GM12878 (cell line): ENCODE results near the gene SOX18. TPM values are rescaled to one million over a fixed set of nuclear protein-coding genes. Genes with fewer than 3 reads are reported as not detected.
"Not testable (repeated sequence)": the region's sequence is repeated elsewhere in the genome, so short reads cannot be mapped to it uniquely, and the experiment has no call there.

ENCODE experiments used
- ATAC-seq: fragments of 200-7000 bp; cut with Tn5 transposase; 3 replicates; pipeline ENCODE4 v1.9.1; 2020; ENCODE audit warnings: mild to moderate bottlenecking, moderate library complexity
- BruUV-seq: library from RNA; stranded (reverse); fragments of 400-500 nt; replicated peaks from 2 replicates; lab custom pipeline; 2021; lab: Mats Ljungman, UMichigan
- CTCF ChIA-PET: fragments of 300-600 bp; sonication (Branson Sonifier 250); formaldehyde crosslinking; extraction: SDS; loops from one replicate; lab custom pipeline; 2021; ENCODE audit warnings: inconsistent platforms; lab: Yijun Ruan, JAX
- POLR2A ChIA-PET: fragments of 350-600 bp; formaldehyde crosslinking; extraction: SDS; loops from one replicate; lab custom pipeline; 2021; ENCODE audit warnings: inconsistent platforms; lab: Charles Lee
- RAD21 ChIA-PET: fragments of 300-600 bp; sonication (Branson Sonifier 250); formaldehyde crosslinking; loops from one replicate; lab custom pipeline; 2023; ENCODE audit warnings: antibody characterized with exemption; ENCODE audit not compliant: unreplicated experiment; lab: Charles Lee
- SMC1A ChIA-PET: fragments of 300-600 bp; sonication (Branson Sonifier 250); formaldehyde crosslinking; loops from one replicate; lab custom pipeline; 2023; ENCODE audit not compliant: unreplicated experiment, uncharacterized antibody; lab: Charles Lee
- DNase-seq: peaks from one replicate; pipeline ENCODE4 v3.0.0-alpha.2; 2011; ENCODE audit warnings: low read depth, low spot score
- FAIRE-seq: peaks from 3 replicates; lab custom pipeline; 2011; peaks lifted over from hg19 to GRCh38; lab: Jason Lieb, UNC
- H2AFZ ChIP-seq: 2 replicates; pipeline ENCODE4 v1.6.0; 2011; ENCODE audit warnings: low read depth, low read length, control low read depth; ENCODE audit not compliant: control insufficient read depth
- H3K27ac ChIP-seq: 2 replicates; pipeline ENCODE4 v1.5.1; 2011; ENCODE audit warnings: control low read depth; ENCODE audit not compliant: control insufficient read depth, insufficient read depth
- H3K27me3 ChIP-seq, 2 experiments: replicated peaks in 1 of 2; 2 replicates each; pipeline versions ENCODE4 v1.6.0 to v1.6.1; 2011; ENCODE audit warnings: low read length in 1 of 2; ENCODE audit not compliant: control insufficient read depth in 2 of 2, insufficient read depth in 2 of 2
- H3K36me3 ChIP-seq, 2 experiments: 2 replicates each; pipeline ENCODE4 v1.5.1; 2011; ENCODE audit warnings: low read length in 1 of 2; ENCODE audit not compliant: control insufficient read depth in 2 of 2, insufficient read depth in 2 of 2
- H3K4me1 ChIP-seq: 2 replicates; pipeline ENCODE4 v1.6.1; 2011; ENCODE audit warnings: mild to moderate bottlenecking, low read length, moderate library complexity, mixed read lengths; ENCODE audit not compliant: control insufficient read depth, insufficient read depth
- H3K4me2 ChIP-seq: 2 replicates; pipeline ENCODE4 v1.6.0; 2011; ENCODE audit warnings: control low read depth; ENCODE audit not compliant: control insufficient read depth, insufficient read depth
- H3K4me3 ChIP-seq: fragments of 200-600 bp; sonication (generic); 2 replicates; pipeline ENCODE4 v1.5.1; 2016
- H3K79me2 ChIP-seq: 2 replicates; pipeline ENCODE4 v1.6.0; 2011; ENCODE audit warnings: low read length; ENCODE audit not compliant: control insufficient read depth, insufficient read depth
- H3K9ac ChIP-seq: 2 replicates; pipeline ENCODE4 v1.8.0; 2011; ENCODE audit warnings: low read length, control low read depth, mixed read lengths; ENCODE audit not compliant: control insufficient read depth, insufficient read depth
- H3K9me3 ChIP-seq: replicated peaks from 3 replicates; pipeline ENCODE4 v1.5.1; 2011; ENCODE audit warnings: mild to moderate bottlenecking, low read length; ENCODE audit not compliant: control insufficient read depth, insufficient read depth
- H4K20me1 ChIP-seq: 2 replicates; pipeline ENCODE4 v1.6.0; 2011; ENCODE audit not compliant: control insufficient read depth, insufficient read depth
- ATF2 ChIP-seq: IDR thresholded peaks from 2 replicates; pipeline ENCODE4 v1.6.1; 2012; ENCODE audit warnings: low read length, inconsistent platforms
- CHD1 ChIP-seq: IDR thresholded peaks from 2 replicates; pipeline ENCODE4 v1.6.1; 2012; ENCODE audit warnings: low read depth, low read length, improper control_type of control experiment
- CHD2 ChIP-seq: IDR thresholded peaks from 2 replicates; pipeline ENCODE4 v1.6.1; 2011; ENCODE audit warnings: low read depth, low read length, improper control_type of control experiment, borderline replicate concordance
- MLLT1 ChIP-seq: fragments of 450-650 bp; IDR thresholded peaks from 2 replicates; pipeline ENCODE4 v1.6.1; 2016; ENCODE audit warnings: mild to moderate bottlenecking
- PKNOX1 ChIP-seq: fragments of 450-650 bp; IDR thresholded peaks from 2 replicates; pipeline ENCODE4 v1.6.1; 2016; ENCODE audit warnings: mild to moderate bottlenecking
- SUZ12 ChIP-seq: fragments of 200-600 bp; sonication (generic); IDR thresholded peaks from one replicate; pipeline ENCODE4 v1.6.1; 2018; ENCODE audit warnings: antibody characterized with exemption, mild to moderate bottlenecking; ENCODE audit not compliant: unreplicated experiment
- WRNIP1 ChIP-seq: IDR thresholded peaks from 2 replicates; pipeline ENCODE4 v1.6.1; 2011; ENCODE audit warnings: low read depth, low read length, improper control_type of control experiment, borderline replicate concordance
- ZNF384 ChIP-seq: IDR thresholded peaks from 2 replicates; pipeline ENCODE4 v1.6.1; 2012; ENCODE audit warnings: low read depth, mild to moderate bottlenecking, low read length, improper control_type of control experiment, borderline replicate concordance
- ZNF592 ChIP-seq: fragments of 450-650 bp; IDR thresholded peaks from 2 replicates; pipeline ENCODE4 v1.6.1; 2017; ENCODE audit warnings: mild to moderate bottlenecking, moderate library complexity
- WGBS: methylation state at CpG from one replicate; pipeline ENCODE4 v1.1.6; 2016; ENCODE audit warnings: low lambda C conversion rate; ENCODE audit not compliant: insufficient replicate concordance, insufficient coverage; ENCODE audit errors: missing lambda C conversion rate; 5-methylcytosine and 5-hydroxymethylcytosine counted together
- in situ Hi-C: fragments of 300-500 bp; cut with MboI; formaldehyde crosslinking; loops from 9 replicates; pipeline ENCODE4 v1.14.3; 2018; ENCODE audit warnings: mixed read lengths
- intact Hi-C: fragments of 100-400 bp; cut with micrococcal nuclease; formaldehyde crosslinking; loops from one replicate; pipeline ENCODE4 v1.14.2; 2022; ENCODE audit not compliant: unreplicated experiment
- polyA plus RNA-seq, 11 experiments: library from polyadenylated mRNA; depleted of rRNA in 4 of 11; unstranded in 6 of 11; stranded (reverse) in 5 of 11; fragments of >200 nt; fragmentation: Nextera tagmentation in 4 of 11; fragmentation: Illumina TruSeq in 1 of 11; extraction: Ambion mirVana in 4 of 11; extraction: Trizol in 1 of 11; gene quantifications; 1 replicate in 1 of 11; 2 replicates in 10 of 11; pipeline versions ENCODE4 v1.2.1 to v1.2.3, GENCODE V29; 2011 to 2016; ENCODE audit warnings: inconsistent platforms in 2 of 11, missing spikeins in 2 of 11, low read depth in 1 of 11
- total RNA-seq, 4 experiments: library from RNA; depleted of rRNA in 3 of 4; stranded (reverse); fragments of >200 nt in 3 of 4; fragmentation: Illumina TruSeq in 1 of 4; extraction: Trizol in 1 of 4; gene quantifications; 2 replicates each; pipeline versions ENCODE4 v1.2.1 to v1.2.3, GENCODE V29; 2013 to 2021

The SOX18 gene
- total and polyA plus RNA-seq, 10 of the 15 experiments (the other 5 are each of a cell fraction or from before 2014, with no cell fraction given), result 0.05 to 5.6 (median 0.28) TPM; not detected in 3

GRCh38 chr20:64015635-64016034, 33.8 kb downstream of the SOX18 start (continued):
- no peak for TF ChIP-seq CHD2
- TF ChIP-seq SUZ12, result no peak
- no peak for TF ChIP-seq CHD1
- TF ChIP-seq WRNIP1, result no peak
- TF ChIP-seq, all 136 proteins: peak for 0

- WGBS, result 12% methylated on average over 10 of the region's 20 CpGs
- H2AFZ ChIP-seq, H4K20me1 ChIP-seq, BruUV-seq, H3K27me3 ChIP-seq, DNase-seq, in situ Hi-C loops, FAIRE-seq, H3K4me3 ChIP-seq, H3K79me2 ChIP-seq: not testable (repeated sequence)
- H3K4me1 ChIP-seq, result peaks cover 27% of the 10 kb centered on the region
- POLR2A ChIA-PET, result interaction anchor here (2.2 kb wide), 1 partner anchor 33 kb away, joined by 9 read pairs; the partner anchor contains the start of genes PRPF6 and SAMD10
- H3K36me3 ChIP-seq, result peaks cover 33 to 60% of the 10 kb centered on the region in 2 experiments
- H3K9ac ChIP-seq, result peak overlapping the region; percentile 57
- peaks cover 53% of the 10 kb centered on the region for H3K9me3 ChIP-seq
- RAD21 ChIA-PET, result interaction anchor here (0.7 kb wide), 1 partner anchor 63 kb away, joined by 4 read pairs; no protein-coding TSS in a partner anchor
- CTCF ChIA-PET, result interaction anchor here (1.6 kb wide), 1 partner anchor 26 kb away, joined by 4 read pairs; no protein-coding TSS in a partner anchor
- peak overlapping the region; percentile 97 for H3K27ac ChIP-seq
- SMC1A ChIA-PET, result interaction anchor here (1.7 kb wide), 1 partner anchor 32 kb away, joined by 6 read pairs; the partner anchor contains the start of gene PRPF6
- peak overlapping the region; percentile 23; the same call in 1 of the 2 replicates for H3K4me2 ChIP-seq
- intact Hi-C loops, result loop anchor here (2.0 kb wide), 1 partner anchor 24 kb away; the partner anchor contains the start of gene C20orf204
- ATAC-seq, result peak; percentile 70
- 0 out of 2 replicates have a peak, but pooled peaks have one; percentile 36 for TF ChIP-seq PKNOX1
- peak; percentile 52; the same call in 1 of the 2 replicates for TF ChIP-seq ATF2
- TF ChIP-seq ZNF384, result peak; percentile 42; the same call in 1 of the 2 replicates
- TF ChIP-seq MLLT1, result peak; percentile 62; the same call in 1 of the 2 replicates
- TF ChIP-seq ZNF592, result 0 out of 2 replicates have a peak, but pooled peaks have one; percentile 11
Measured at GRCh38 chr20:64012385-64013154, 36.9 kb downstream of the SOX18 start.
